GM12878 (cell line): Measurements from ENCODE around the gene UMAD1. TPM values are rescaled to one million over a fixed set of nuclear protein-coding genes. Genes with fewer than 3 reads are reported as not detected.
A peak's percentile ranks its signal among the peaks of the same experiment; 100 is the strongest.

ENCODE experiments used
- BACH1 ChIP-seq: fragments of 450-650 bp; IDR thresholded peaks from 2 replicates; pipeline ENCODE4 v1.6.1; 2017; ENCODE audit warnings: mild to moderate bottlenecking, borderline replicate concordance
- CBFB ChIP-seq: IDR thresholded peaks from 2 replicates; pipeline ENCODE4 v1.6.1; 2016; ENCODE audit warnings: antibody characterized with exemption, low read depth
- CHD2 ChIP-seq: IDR thresholded peaks from 2 replicates; pipeline ENCODE4 v1.6.1; 2011; ENCODE audit warnings: low read depth, low read length, improper control_type of control experiment, borderline replicate concordance
- CREB1 ChIP-seq: IDR thresholded peaks from 2 replicates; pipeline ENCODE4 v1.6.1; 2012; ENCODE audit warnings: low read depth, mild to moderate bottlenecking, inconsistent platforms
- EED ChIP-seq: sonication (generic); IDR thresholded peaks from 2 replicates; pipeline ENCODE4 v1.6.1; 2016; ENCODE audit warnings: antibody characterized with exemption, low read depth
- EP300 ChIP-seq, 2 experiments: fragments of 150-350 bp in 1 of 2; IDR thresholded peaks; 2 replicates each; pipeline ENCODE4 v1.6.1; 2011 to 2012; ENCODE audit warnings: low read depth in 2 of 2, low read length in 2 of 2, borderline replicate concordance in 1 of 2, improper control_type of control experiment in 1 of 2, inconsistent platforms in 1 of 2; ENCODE audit not compliant: control insufficient read depth in 1 of 2
- GATAD2B ChIP-seq: fragments of 450-650 bp; conservative IDR thresholded peaks from 2 replicates; pipeline ENCODE4 v1.6.1; 2017; ENCODE audit warnings: low read depth, mild to moderate bottlenecking, moderate library complexity
- HDAC6 ChIP-seq: fragments of 200-600 bp; sonication (generic); IDR thresholded peaks from one replicate; pipeline ENCODE4 v1.8.0; 2017; ENCODE audit warnings: antibody characterized with exemption; ENCODE audit not compliant: unreplicated experiment
- KDM1A ChIP-seq: fragments of 200-600 bp; sonication (generic); IDR thresholded peaks from 2 replicates; pipeline ENCODE4 v1.6.1; 2016; ENCODE audit warnings: borderline replicate concordance
- MEF2A ChIP-seq: IDR thresholded peaks from 2 replicates; pipeline ENCODE4 v1.6.1; 2011; ENCODE audit warnings: low read depth, mild to moderate bottlenecking, low read length, moderate library complexity; ENCODE audit not compliant: insufficient read depth
- MTA2 ChIP-seq: fragments of 450-650 bp; IDR thresholded peaks from 2 replicates; pipeline ENCODE4 v1.6.1; 2016; ENCODE audit warnings: low read depth, mild to moderate bottlenecking, moderate library complexity
- NFIC ChIP-seq: IDR thresholded peaks from 2 replicates; pipeline ENCODE4 v1.6.1; 2012; ENCODE audit warnings: low read depth, mild to moderate bottlenecking, inconsistent platforms, low read length, moderate library complexity
- NR2C2 ChIP-seq: IDR thresholded peaks from 2 replicates; pipeline ENCODE4 v1.6.1; 2011; ENCODE audit warnings: borderline replicate concordance, low read depth; ENCODE audit not compliant: control insufficient read depth, insufficient read length
- RB1 ChIP-seq: fragments of 450-650 bp; formaldehyde crosslinking; IDR thresholded peaks from 2 replicates; pipeline ENCODE4 v1.6.1; 2017; ENCODE audit warnings: mild to moderate bottlenecking, borderline replicate concordance
- RELA ChIP-seq: fragments of 450-650 bp; IDR thresholded peaks from 2 replicates; pipeline ENCODE4 v1.8.0; 2014; ENCODE audit warnings: borderline replicate concordance; ENCODE audit not compliant: partially characterized antibody
- TCF12 ChIP-seq: IDR thresholded peaks from 2 replicates; pipeline ENCODE4 v1.6.1; 2011; ENCODE audit warnings: low read depth, mild to moderate bottlenecking, low read length
- TCF7 ChIP-seq: IDR thresholded peaks from 2 replicates; pipeline ENCODE4 v1.6.1; 2014; ENCODE audit warnings: antibody characterized with exemption, borderline replicate concordance
- YY1 ChIP-seq: IDR thresholded peaks from 2 replicates; pipeline ENCODE4 v1.6.1; 2011; ENCODE audit warnings: low read depth, mild to moderate bottlenecking, low read length
- ZNF207 ChIP-seq: fragments of 450-650 bp; IDR thresholded peaks from 2 replicates; pipeline ENCODE4 v1.6.1; 2014; ENCODE audit warnings: antibody characterized with exemption, mild to moderate bottlenecking, borderline replicate concordance
- ZNF217 ChIP-seq: fragments of 450-650 bp; IDR thresholded peaks from 2 replicates; pipeline ENCODE4 v1.6.1; 2017; ENCODE audit warnings: antibody characterized with exemption, mild to moderate bottlenecking
- ZNF622 ChIP-seq: fragments of 450-650 bp; IDR thresholded peaks from 2 replicates; pipeline ENCODE4 v1.6.1; 2017; ENCODE audit warnings: mild to moderate bottlenecking, inconsistent platforms
- polyA plus RNA-seq, 11 experiments: library from polyadenylated mRNA; depleted of rRNA in 4 of 11; unstranded in 6 of 11; stranded (reverse) in 5 of 11; fragments of >200 nt; fragmentation: Nextera tagmentation in 4 of 11; fragmentation: Illumina TruSeq in 1 of 11; extraction: Ambion mirVana in 4 of 11; extraction: Trizol in 1 of 11; gene quantifications; 1 replicate in 1 of 11; 2 replicates in 10 of 11; pipeline versions ENCODE4 v1.2.1 to v1.2.3, GENCODE V29; 2011 to 2016; ENCODE audit warnings: inconsistent platforms in 2 of 11, missing spikeins in 2 of 11, low read depth in 1 of 11
- total RNA-seq, 4 experiments: library from RNA; depleted of rRNA in 3 of 4; stranded (reverse); fragments of >200 nt in 3 of 4; fragmentation: Illumina TruSeq in 1 of 4; extraction: Trizol in 1 of 4; gene quantifications; 2 replicates each; pipeline versions ENCODE4 v1.2.1 to v1.2.3, GENCODE V29; 2013 to 2021
- TF ChIP-seq, protein P1 (sequence below): fragments of 450-650 bp; IDR thresholded peaks from 2 replicates; pipeline ENCODE4 v1.6.1; 2017; ENCODE audit warnings: low read depth, mild to moderate bottlenecking, moderate library complexity
- TF ChIP-seq, protein P2 (sequence below): IDR thresholded peaks from 2 replicates; pipeline ENCODE4 v1.6.1; 2011; ENCODE audit warnings: borderline replicate concordance, low read depth, mild to moderate bottlenecking, moderate library complexity, low read length; ENCODE audit not compliant: insufficient read depth, poor library complexity, severe bottlenecking
- TF ChIP-seq, protein P3 (sequence below): fragments of 450-650 bp; IDR thresholded peaks from 2 replicates; pipeline ENCODE4 v1.6.1; 2016; ENCODE audit warnings: mild to moderate bottlenecking
- TF ChIP-seq, protein P4 (sequence below): fragments of 450-650 bp; conservative IDR thresholded peaks from 2 replicates; pipeline ENCODE4 v1.6.1; 2017; ENCODE audit warnings: mild to moderate bottlenecking, moderate library complexity

The UMAD1 gene
- total and polyA plus RNA-seq, 10 of the 15 experiments (the other 5 are each of a cell fraction or from before 2014, with no cell fraction given): 6.0 to 28.6 (median 9.3) TPM

DNA sequence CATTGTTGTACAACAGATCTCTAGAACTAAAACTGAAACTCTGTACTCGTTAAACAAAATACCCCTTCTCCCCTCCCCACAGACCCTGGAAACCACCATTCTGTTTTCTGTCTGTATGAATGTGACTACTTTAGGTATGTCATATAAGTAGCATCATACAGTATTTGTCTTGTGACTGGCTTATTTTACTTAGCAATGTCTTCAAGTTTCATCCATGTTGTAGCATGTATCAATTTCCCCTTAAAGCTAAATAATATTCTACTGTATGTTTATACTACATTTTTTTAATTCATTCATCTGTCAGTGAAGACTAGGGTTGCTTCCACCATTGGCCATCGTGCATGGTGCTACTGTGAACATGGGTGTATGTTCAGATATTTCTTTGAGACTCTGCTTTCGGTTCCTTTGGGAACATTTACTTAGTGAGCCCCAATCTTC, 149.0 kb downstream of the UMAD1 start (continued):
- TF ChIP-seq ZNF622 (no peak), ZNF217 (peak; percentile 51; the same call in 1 of the 2 replicates), RB1 (no peak), BACH1 (no peak), NR2C2 (no peak), TCF7 (no peak), GATAD2B (no peak), ZNF207 (no peak), RELA (peak; percentile 28), MEF2A (no peak), CBFB (no peak), EED (no peak), TCF12 (no peak), KDM1A (no peak), NFIC (peak; percentile 72; the same call in 1 of the 2 replicates), CREB1 (peak; percentile 54; the same call in 1 of the 2 replicates), MTA2 (peak; percentile 77), HDAC6 (no peak), CHD2 (peak; percentile 52; the same call in 1 of the 2 replicates), YY1 (0 out of 2 replicates have a peak, but pooled peaks have one; percentile 17), EP300 (IDR thresholded peaks at IDR 0.05; ENCODE audit: borderline replicate concordance in 1 of 2, control insufficient read depth in 1 of 2, low read depth in 2 of 2, low read length in 2 of 2) (peak; percentile 28 to 84; a peak in 2 of 4 replicates)
- TF ChIP-seq, protein P1, sequence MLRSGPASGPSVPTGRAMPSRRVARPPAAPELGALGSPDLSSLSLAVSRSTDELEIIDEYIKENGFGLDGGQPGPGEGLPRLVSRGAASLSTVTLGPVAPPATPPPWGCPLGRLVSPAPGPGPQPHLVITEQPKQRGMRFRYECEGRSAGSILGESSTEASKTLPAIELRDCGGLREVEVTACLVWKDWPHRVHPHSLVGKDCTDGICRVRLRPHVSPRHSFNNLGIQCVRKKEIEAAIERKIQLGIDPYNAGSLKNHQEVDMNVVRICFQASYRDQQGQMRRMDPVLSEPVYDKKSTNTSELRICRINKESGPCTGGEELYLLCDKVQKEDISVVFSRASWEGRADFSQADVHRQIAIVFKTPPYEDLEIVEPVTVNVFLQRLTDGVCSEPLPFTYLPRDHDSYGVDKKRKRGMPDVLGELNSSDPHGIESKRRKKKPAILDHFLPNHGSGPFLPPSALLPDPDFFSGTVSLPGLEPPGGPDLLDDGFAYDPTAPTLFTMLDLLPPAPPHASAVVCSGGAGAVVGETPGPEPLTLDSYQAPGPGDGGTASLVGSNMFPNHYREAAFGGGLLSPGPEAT: peak; percentile 94
- TF ChIP-seq, protein P2, sequence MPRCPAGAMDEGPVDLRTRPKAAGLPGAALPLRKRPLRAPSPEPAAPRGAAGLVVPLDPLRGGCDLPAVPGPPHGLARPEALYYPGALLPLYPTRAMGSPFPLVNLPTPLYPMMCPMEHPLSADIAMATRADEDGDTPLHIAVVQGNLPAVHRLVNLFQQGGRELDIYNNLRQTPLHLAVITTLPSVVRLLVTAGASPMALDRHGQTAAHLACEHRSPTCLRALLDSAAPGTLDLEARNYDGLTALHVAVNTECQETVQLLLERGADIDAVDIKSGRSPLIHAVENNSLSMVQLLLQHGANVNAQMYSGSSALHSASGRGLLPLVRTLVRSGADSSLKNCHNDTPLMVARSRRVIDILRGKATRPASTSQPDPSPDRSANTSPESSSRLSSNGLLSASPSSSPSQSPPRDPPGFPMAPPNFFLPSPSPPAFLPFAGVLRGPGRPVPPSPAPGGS: peak; percentile 53
- TF ChIP-seq, protein P3, sequence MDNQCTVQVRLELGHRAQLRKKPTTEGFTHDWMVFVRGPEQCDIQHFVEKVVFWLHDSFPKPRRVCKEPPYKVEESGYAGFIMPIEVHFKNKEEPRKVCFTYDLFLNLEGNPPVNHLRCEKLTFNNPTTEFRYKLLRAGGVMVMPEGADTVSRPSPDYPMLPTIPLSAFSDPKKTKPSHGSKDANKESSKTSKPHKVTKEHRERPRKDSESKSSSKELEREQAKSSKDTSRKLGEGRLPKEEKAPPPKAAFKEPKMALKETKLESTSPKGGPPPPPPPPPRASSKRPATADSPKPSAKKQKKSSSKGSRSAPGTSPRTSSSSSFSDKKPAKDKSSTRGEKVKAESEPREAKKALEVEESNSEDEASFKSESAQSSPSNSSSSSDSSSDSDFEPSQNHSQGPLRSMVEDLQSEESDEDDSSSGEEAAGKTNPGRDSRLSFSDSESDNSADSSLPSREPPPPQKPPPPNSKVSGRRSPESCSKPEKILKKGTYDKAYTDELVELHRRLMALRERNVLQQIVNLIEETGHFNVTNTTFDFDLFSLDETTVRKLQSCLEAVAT: peak; percentile 67; the same call in 1 of the 2 replicates
- TF ChIP-seq, protein P4, sequence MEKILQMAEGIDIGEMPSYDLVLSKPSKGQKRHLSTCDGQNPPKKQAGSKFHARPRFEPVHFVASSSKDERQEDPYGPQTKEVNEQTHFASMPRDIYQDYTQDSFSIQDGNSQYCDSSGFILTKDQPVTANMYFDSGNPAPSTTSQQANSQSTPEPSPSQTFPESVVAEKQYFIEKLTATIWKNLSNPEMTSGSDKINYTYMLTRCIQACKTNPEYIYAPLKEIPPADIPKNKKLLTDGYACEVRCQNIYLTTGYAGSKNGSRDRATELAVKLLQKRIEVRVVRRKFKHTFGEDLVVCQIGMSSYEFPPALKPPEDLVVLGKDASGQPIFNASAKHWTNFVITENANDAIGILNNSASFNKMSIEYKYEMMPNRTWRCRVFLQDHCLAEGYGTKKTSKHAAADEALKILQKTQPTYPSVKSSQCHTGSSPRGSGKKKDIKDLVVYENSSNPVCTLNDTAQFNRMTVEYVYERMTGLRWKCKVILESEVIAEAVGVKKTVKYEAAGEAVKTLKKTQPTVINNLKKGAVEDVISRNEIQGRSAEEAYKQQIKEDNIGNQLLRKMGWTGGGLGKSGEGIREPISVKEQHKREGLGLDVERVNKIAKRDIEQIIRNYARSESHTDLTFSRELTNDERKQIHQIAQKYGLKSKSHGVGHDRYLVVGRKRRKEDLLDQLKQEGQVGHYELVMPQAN: no peak
